Fibroblast of mammary gland (primary cell): Measurements from ENCODE around the gene SKA3.
"Not testable (repeated sequence)": the region's sequence is repeated elsewhere in the genome, so short reads cannot be mapped to it uniquely, and the experiment has no call there.

Experiments used
- DNase-seq: peaks from one replicate; pipeline ENCODE4 v3.0.0-alpha.2; 2010; ENCODE audit warnings: low read depth
- H3K4me3 ChIP-seq: 2 replicates; pipeline ENCODE4 v1.5.1; 2011; ENCODE audit warnings: low read depth, mild to moderate bottlenecking, low read length, moderate library complexity; ENCODE audit not compliant: control insufficient read depth
- CTCF ChIP-seq: conservative IDR thresholded peaks from 2 replicates; pipeline ENCODE4 v1.5.1; 2011; ENCODE audit warnings: low read depth, low read length, inconsistent platforms; ENCODE audit not compliant: control insufficient read depth, insufficient read depth

The SKA3 gene

GRCh38 chr13:21176982-21177284 lies 581 bp upstream of the SKA3 start:
- DNase-seq: no peak
- TF ChIP-seq CTCF: no peak
- H3K4me3 ChIP-seq: peak overlapping the region; percentile 86

GRCh38 chr13:21175656-21176214 lies 617 bp downstream of the SKA3 start:
- DNase-seq: peak; percentile 54
- no peak for TF ChIP-seq CTCF
- peak overlapping the region; percentile 86 for H3K4me3 ChIP-seq

GRCh38 chr13:21173767-21174166 lies 2.6 kb downstream of the SKA3 start:
- not testable (repeated sequence) for H3K4me3 ChIP-seq, DNase-seq

GRCh38 chr13:21171420-21171819 lies 4.9 kb downstream of the SKA3 start:
- no peak for DNase-seq
- no peak overlapping the region for H3K4me3 ChIP-seq

GRCh38 chr13:21165606-21166005 lies 10.7 kb downstream of the SKA3 start:
- DNase-seq, H3K4me3 ChIP-seq: not testable (repeated sequence)

More at GRCh38 chr13:21171420-21171819, 4.9 kb downstream of the SKA3 start:
- no peak for TF ChIP-seq CTCF

GRCh38 chr13:21164631-21165030 lies 11.7 kb downstream of the SKA3 start:
- TF ChIP-seq CTCF: no peak

GRCh38 chr13:21152251-21152899 lies 24.0 kb downstream of the SKA3 start:
- no peak for TF ChIP-seq CTCF
- no peak overlapping the region for H3K4me3 ChIP-seq
- DNase-seq: no peak

More at GRCh38 chr13:21164631-21165030, 11.7 kb downstream of the SKA3 start:
- peak; percentile 55 for DNase-seq
- H3K4me3 ChIP-seq: no peak overlapping the region

GRCh38 chr13:21150013-21150412 lies 26.3 kb downstream of the SKA3 start:
- H3K4me3 ChIP-seq: no peak overlapping the region
- TF ChIP-seq CTCF: no peak
- no peak for DNase-seq
